ENCODE measurements around the gene PARD3B. TPM values are rescaled to one million over a fixed set of nuclear protein-coding genes. Genes with fewer than 3 reads are reported as not detected.

Gene PARD3B
- total and polyA plus RNA-seq, 2 of the 8 experiments (the other 6 are each of a cell fraction or from before 2014, with no cell fraction given) = 1.2 to 5.7 TPM

- TF ChIP-seq POLR2A (IDR thresholded peaks at IDR 0.05; ENCODE audit: control extremely low read depth in 1 of 2, low read depth in 2 of 2, low read length in 2 of 2) (no peak), BACH1 (IDR thresholded peaks at IDR 0.05; ENCODE audit: low read length) (no peak), RFX5 (IDR thresholded peaks at IDR 0.05; ENCODE audit: borderline replicate concordance, low read depth, low read length) (no peak)
Observed at GRCh38 chr2:205017381-205017780, 472.1 kb downstream of the PARD3B start (continued).

All from H1 (cell line).